Suppressor macrophage treated with lipopolysaccharide for 1 hour (primary cell): ENCODE results near the gene SUSD1.
"Not testable (repeated sequence)": the region's sequence is repeated elsewhere in the genome, so short reads cannot be mapped to it uniquely, and the experiment has no call there.

Experiments used
- DNase-seq, 3 donors: peaks; one replicate each; pipeline ENCODE4 v3.0.0-alpha.2; 2020 to 2022

Gene SUSD1

DNA sequence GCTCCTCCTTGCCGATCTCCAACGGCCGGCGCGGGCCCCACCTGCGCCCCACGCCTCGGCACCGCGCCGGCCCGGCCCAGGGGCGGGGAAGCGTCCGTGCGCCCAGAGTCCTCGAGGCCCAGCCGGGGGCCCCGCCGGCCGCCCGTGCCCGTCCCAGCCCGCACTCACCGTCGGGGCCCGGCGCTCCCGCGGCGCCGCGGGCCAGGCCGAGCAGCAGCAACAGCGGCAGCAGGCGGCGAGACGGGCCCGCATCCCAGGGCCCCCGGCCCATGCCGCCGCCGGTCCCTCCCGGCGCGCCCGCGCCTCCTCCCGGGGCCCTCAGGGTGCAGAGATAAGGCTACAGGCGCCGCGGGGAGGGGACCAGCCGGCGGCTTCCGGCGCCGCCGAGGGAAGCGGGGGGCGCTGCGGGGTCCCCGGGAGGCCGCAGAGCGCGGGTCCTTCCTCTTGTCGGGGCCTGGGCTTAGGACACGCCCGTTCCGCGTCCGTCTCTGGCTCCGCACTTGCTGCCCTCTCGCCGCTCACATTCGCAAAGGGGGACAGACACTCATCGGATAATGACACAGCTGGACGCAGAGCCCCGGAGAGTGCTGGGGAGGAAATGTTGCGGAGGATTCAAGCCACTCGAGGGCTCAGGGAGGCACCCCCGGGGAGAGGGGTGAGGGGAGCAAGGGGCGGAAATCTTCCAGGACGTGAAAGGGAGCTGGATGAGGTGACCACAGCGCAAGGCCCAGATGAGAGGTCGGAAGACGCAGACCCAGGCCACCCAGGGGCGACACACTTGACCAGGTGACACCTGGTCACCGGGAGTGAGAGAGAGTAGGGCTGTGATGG, at the start of gene SUSD1:
Gene SUSD1, minus strand, starts transcription at position 333 of the 831 bp plus-strand sequence. Its CDS starts 62 bp downstream, at position 271.
- DNase-seq = peak; percentile 48 to 58 (median 54)

DNA sequence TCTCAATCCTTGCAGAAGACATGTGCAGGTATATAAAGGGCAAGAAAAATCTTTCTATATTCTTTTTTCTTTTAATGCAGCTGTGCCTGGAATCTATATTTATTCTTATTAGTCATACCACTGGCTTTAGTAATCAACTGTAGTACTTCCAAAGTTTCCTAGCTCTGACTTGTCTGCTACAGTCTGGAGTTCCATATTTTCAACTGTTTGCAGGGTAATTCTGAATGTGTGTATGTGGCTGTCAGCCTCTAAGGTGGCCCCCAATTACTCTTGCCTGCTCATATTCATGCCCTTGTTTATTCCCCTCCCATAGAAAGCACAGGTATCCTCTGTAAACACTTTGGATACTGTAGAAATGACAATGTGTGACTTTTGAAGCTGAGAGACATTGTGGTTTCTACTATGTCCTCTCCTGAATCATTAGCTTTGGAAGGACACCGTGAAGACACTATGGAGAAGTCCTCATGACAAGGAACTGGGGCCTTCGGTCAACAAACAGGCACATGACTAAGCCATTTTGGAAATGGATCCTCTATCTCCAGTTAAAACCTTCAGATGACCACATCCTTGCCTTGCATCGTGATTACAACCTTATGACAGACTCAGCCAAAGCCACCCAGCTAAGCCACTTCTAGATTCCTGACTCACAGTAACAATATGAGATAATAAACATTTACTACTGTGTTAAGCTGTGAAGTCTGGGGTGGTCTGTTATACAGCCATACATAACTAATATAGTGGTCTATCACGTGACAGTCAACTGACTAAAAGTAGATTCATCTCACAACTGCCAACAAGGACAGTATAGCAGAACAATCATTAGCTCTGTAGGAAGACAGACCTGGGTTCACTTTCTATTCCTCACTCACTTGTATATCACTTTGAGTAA, 49.5 kb upstream of the SUSD1 start:
- DNase-seq = peak; percentile 60 to 76 (median 72)

GRCh38 chr9:112218908-112219307, 43.8 kb upstream of the SUSD1 start:
- peak in 1 of 3 donors; percentile 38 for DNase-seq

GRCh38 chr9:112212926-112213325, 37.8 kb upstream of the SUSD1 start:
- DNase-seq = no peak

GRCh38 chr9:112207451-112207850, 32.4 kb upstream of the SUSD1 start:
- no peak for DNase-seq

- no peak for DNase-seq
Measured at GRCh38 chr9:112203536-112203935, 28.4 kb upstream of the SUSD1 start.

GRCh38 chr9:112200711-112201110, 25.6 kb upstream of the SUSD1 start:
- DNase-seq = no peak

- no peak for DNase-seq
Measured at GRCh38 chr9:112198646-112199045, 23.5 kb upstream of the SUSD1 start.

- DNase-seq = peak; percentile 17 to 69 (median 62)
Measured at GRCh38 chr9:112194969-112195431, 19.9 kb upstream of the SUSD1 start.

DNA sequence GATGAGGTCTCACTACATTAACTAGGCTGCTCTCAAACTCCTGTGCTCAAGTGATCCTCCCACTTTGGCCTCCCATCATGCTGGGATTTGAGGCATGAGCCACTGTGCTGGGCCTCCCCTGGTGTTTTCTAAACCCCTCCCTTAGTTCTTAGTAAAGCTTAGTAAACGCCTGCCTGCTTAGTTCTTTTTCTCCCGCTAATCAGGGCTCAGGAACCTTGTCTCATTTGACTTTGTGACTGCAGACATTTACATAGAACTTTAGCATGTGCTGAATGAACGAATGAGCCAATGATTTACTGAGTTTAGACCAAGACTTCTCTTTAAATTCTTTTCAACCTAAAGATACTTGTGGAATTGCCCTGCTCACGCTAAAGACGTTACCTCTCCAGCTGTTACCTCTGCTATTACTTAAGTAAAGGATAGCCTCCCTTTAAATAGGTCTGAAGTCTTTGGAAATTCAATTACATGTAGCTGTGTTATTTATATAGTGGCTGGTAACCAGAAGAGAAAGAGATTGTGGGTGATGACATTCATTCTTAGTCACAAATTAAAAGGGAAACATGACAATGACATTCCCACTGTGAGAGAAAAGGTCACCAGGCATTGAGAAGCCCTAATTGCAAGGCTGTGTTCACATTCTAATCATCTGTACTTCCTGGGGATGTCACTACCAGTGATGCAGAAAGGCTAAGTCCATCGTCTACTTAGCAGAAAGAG, 18.6 kb upstream of the SUSD1 start:
- peak; percentile 47 to 86 (median 75) for DNase-seq

GRCh38 chr9:112190320-112190719, 15.2 kb upstream of the SUSD1 start:
- not testable (repeated sequence) for DNase-seq

- no peak for DNase-seq
Measured at GRCh38 chr9:112188884-112189283, 13.8 kb upstream of the SUSD1 start.

DNA sequence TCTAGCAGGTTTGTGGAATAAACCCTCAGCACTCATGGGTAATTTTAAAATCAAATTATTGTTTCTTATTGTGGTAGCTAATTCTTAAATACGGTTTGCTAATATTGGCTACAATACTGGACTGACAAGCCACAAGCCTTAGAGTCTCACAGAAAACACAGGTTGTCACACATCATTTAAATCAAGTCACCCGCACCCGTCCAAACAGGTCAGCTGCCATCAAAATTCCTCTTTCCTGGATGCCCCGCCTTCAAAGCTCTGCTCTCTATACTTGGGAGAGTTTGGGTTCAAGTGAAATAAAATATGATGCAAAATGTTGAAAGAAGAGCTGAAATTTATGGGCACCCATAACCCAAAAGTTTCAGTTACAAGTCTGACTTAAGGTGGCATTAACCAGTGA, 12.3 kb upstream of the SUSD1 start:
- no peak for DNase-seq

GRCh38 chr9:112186695-112187094, 11.6 kb upstream of the SUSD1 start:
- no peak for DNase-seq

DNA sequence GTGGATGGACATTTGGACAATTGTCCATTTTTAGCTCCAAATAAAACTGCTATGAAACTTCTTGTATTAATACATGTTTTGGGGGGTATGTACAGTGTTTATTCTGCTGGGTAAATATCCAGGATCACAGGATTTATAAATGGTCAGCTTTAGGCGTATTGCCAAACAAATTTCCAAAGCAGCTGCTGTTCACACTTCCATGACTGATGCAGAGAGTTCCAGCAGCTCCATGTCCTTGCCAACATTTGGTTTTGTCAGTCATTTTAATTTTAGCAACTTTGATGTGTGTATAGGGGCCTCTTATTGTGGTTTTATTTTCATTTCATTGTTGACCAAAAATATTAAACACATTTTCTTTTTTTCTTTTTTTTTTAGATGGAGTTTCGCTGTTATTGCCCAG, 9.8 kb upstream of the SUSD1 start:
- DNase-seq = no peak

GRCh38 chr9:112184221-112184620, 9.1 kb upstream of the SUSD1 start:
- no peak for DNase-seq

DNA sequence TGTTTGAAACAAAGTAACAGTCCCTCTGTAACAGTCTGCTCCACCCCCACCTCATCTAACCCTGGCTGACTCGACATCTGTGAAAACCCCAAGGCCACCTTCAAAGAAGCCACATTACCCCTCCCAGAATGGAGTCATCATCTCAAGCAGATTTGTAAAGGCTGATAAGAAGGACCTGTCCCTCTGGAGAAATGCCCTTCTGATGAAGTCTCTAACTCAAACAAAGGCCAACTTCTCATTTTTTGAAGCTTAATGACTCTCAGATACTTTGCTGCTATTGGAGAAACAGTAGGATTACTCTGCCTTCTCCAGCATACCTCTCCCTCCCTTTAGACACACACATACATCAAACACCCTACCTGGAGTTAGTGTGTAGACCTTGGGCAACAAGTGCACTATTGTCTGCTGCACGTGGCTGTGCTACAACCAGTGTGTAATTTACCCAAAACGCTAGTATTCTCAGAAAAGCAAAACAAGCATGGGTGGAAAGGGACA, 5.3 kb upstream of the SUSD1 start:
- peak; percentile 35 to 49 (median 48) for DNase-seq

DNA sequence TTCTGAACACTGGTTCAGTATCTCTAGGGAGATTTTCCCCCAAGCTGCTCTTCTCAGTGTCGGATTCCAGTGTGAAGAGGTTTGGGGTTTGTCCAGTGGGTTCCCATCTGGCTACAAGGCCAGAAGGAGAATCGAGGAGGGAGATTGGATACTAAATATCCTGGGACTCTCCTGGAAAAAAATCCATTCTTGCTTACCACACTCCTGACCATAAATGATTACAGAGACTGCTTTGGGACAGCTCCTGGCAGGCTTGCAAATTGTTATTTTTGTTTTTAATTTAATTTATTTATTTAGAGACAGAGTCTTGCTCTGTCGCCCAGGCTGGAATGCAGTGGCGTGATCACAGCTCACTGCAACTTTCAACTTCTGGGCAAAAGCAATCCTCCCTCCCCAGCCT, 4.7 kb upstream of the SUSD1 start:
- no peak for DNase-seq

GRCh38 chr9:112176524-112176923, 1.4 kb upstream of the SUSD1 start:
- DNase-seq = peak; percentile 18 to 63 (median 57)

DNA sequence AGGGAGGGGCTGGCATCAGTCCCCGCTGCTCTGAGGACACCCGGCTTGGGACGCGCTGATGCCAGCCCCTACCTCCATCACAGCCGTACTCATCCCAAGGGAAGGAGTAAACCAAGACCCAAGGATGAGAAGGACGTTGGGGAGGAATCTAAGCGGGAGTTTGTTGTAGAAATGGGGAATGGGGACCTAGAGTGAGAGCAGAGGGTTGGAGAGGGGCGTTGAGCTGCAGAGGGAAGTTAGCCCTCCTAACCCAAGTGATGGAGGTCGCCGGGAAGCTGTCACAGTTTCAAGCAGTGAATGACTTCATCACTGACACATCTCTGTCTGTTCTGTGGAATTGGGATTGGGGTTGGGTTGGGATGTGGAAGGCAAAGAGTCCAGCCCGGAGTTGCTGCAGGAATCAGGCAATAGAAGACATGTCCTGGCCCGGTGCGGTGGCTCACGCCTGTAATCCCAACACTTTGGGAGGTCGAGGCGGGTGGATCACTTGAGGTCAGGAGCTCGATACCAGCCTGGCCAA, 759 bp upstream of the SUSD1 start:
- DNase-seq = peak in 2 of 3 donors; percentile 18 to 27

- DNase-seq = peak; percentile 83 to 90 (median 88)
Measured at GRCh38 chr9:112174222-112174964, 704 bp downstream of the SUSD1 start.
